ENCODE measurements around the gene TASP1.

TASP1 gene

GRCh38 chr20:13340088-13340487 lies 298.6 kb downstream of the TASP1 start:
- no peak for DNase-seq
